ENCODE results near the gene MGRN1.

DNA sequence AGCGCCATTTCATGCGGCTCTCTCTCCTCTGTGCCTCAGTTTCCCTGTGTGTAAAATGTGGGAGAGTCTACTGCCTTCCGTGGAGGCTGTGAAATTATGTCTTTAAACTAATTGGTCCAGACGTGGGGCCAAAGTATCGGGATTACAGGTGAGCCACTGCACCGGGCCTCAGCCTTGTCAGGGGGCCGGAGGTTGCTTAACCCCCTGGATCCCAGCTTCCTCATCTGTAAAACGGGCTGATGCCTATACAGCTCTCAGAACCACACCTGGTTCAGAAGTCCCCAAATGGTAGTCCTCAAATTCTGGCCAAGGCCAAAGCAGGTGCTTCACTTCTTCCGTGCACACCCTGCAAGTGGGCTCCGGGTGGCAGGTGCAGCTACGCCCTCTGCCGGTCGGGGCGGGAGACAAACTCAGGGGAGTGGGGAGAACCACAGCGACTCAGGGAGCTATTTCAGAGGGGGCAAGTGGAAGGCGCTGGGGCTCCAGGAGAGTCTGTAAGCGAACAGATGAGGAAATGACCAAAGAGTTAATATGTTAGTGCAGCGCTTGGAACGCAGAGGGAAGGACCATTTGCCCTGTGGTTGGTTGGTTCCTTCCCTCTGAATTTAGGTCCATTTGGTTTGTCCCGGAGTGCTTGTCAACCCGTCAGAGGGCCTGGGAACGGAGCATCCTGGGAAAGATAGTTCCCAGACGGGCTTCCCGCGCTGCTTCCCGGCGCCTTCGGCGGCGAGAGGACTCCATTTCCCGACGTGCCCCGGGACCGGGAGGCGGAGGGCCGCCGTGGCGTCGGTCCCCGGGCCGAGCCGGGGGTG lies at the start of gene MGRN1:
- TF ChIP-seq, protein P1, sequence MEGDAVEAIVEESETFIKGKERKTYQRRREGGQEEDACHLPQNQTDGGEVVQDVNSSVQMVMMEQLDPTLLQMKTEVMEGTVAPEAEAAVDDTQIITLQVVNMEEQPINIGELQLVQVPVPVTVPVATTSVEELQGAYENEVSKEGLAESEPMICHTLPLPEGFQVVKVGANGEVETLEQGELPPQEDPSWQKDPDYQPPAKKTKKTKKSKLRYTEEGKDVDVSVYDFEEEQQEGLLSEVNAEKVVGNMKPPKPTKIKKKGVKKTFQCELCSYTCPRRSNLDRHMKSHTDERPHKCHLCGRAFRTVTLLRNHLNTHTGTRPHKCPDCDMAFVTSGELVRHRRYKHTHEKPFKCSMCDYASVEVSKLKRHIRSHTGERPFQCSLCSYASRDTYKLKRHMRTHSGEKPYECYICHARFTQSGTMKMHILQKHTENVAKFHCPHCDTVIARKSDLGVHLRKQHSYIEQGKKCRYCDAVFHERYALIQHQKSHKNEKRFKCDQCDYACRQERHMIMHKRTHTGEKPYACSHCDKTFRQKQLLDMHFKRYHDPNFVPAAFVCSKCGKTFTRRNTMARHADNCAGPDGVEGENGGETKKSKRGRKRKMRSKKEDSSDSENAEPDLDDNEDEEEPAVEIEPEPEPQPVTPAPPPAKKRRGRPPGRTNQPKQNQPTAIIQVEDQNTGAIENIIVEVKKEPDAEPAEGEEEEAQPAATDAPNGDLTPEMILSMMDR (conservative IDR thresholded peaks at IDR 0.05; ENCODE audit: low read depth, low read length) = peak; percentile 99
- TF ChIP-seq EZH2 (IDR thresholded peaks at IDR 0.05; ENCODE audit: borderline replicate concordance, low read depth, low read length, poor library complexity, severe bottlenecking) = no peak
